CD14-positive monocyte (primary cell): Measurements from ENCODE around the gene KIAA1755. TPM values are rescaled to one million over a fixed set of nuclear protein-coding genes. Genes with fewer than 3 reads are reported as not detected.

Source experiments
- DNase-seq, 3 donors: peaks; one replicate each; pipeline ENCODE4 v3.0.0-alpha.2; 2011 to 2022
- H2AFZ ChIP-seq: 2 replicates; pipeline ENCODE4 v1.6.0; 2012; ENCODE audit warnings: mild to moderate bottlenecking, low read depth, low read length, inconsistent platforms; ENCODE audit not compliant: insufficient read depth, poor library complexity, severe bottlenecking
- H3K27ac ChIP-seq, 2 donors: 1 replicate in 1 of 2; 2 replicates in 1 of 2; pipeline ENCODE4 v1.5.1; 2012 to 2013; ENCODE audit warnings: low read length in 2 of 2, control low read depth in 1 of 2, inconsistent platforms in 1 of 2, low read depth in 1 of 2, mild to moderate bottlenecking in 1 of 2
- H3K27me3 ChIP-seq, 2 donors: one replicate each; pipeline versions ENCODE4 v1.6.0 to v1.6.1; 2011 to 2013; ENCODE audit warnings: low read length in 2 of 2; ENCODE audit not compliant: control insufficient read depth in 2 of 2, insufficient read depth in 2 of 2
- H3K36me3 ChIP-seq, 2 donors: replicated peaks in 1 of 2; 1 replicate in 1 of 2; 2 replicates in 1 of 2; pipeline versions ENCODE4 v1.5.1 to v1.6.1; 2012 to 2013; ENCODE audit warnings: low read length in 2 of 2, control low read depth in 1 of 2, inconsistent platforms in 1 of 2, mild to moderate bottlenecking in 1 of 2; ENCODE audit not compliant: insufficient read depth in 2 of 2, control insufficient read depth in 1 of 2
- H3K4me1 ChIP-seq, 2 donors: 1 replicate in 1 of 2; 2 replicates in 1 of 2; pipeline versions ENCODE4 v1.5.1 to v1.6.1; 2012 to 2013; ENCODE audit warnings: low read length in 2 of 2, control low read depth in 1 of 2, inconsistent platforms in 1 of 2, mild to moderate bottlenecking in 1 of 2, moderate library complexity in 1 of 2; ENCODE audit not compliant: insufficient read depth in 2 of 2, control insufficient read depth in 1 of 2
- H3K4me2 ChIP-seq: replicated peaks from 2 replicates; pipeline ENCODE3; 2012; ENCODE audit warnings: low read length, moderate library complexity, mild to moderate bottlenecking; ENCODE audit not compliant: poor library complexity, severe bottlenecking; ENCODE audit errors: extremely low read depth
- H3K4me3 ChIP-seq, 3 experiments: fragments of 200-600 bp in 1 of 3; sonication (generic) in 1 of 3; replicated peaks in 1 of 3; 1 replicate in 2 of 3; 2 replicates in 1 of 3; pipeline ENCODE4 v1.5.1; 2011 to 2013; ENCODE audit warnings: low read length in 3 of 3, mild to moderate bottlenecking in 3 of 3, control low read depth in 2 of 3, low read depth in 2 of 3, inconsistent platforms in 1 of 3, moderate library complexity in 1 of 3
- H3K79me2 ChIP-seq: 2 replicates; pipeline ENCODE4 v1.6.0; 2012; ENCODE audit warnings: mild to moderate bottlenecking, control low read depth, inconsistent platforms, low read length, moderate library complexity; ENCODE audit not compliant: insufficient read depth
- H3K9ac ChIP-seq: 2 replicates; pipeline ENCODE4 v1.6.0; 2017; ENCODE audit warnings: low read length, mild to moderate bottlenecking; ENCODE audit not compliant: insufficient read depth, poor library complexity, severe bottlenecking
- H3K9me3 ChIP-seq, 2 donors: replicated peaks in 1 of 2; 1 replicate in 1 of 2; 2 replicates in 1 of 2; pipeline versions ENCODE4 v1.5.1 to v1.6.1; 2012 to 2013; ENCODE audit warnings: low read length in 2 of 2, control low read depth in 1 of 2; ENCODE audit not compliant: control insufficient read depth in 1 of 2, insufficient read depth in 1 of 2
- H4K20me1 ChIP-seq: 2 replicates; pipeline ENCODE4 v1.6.0; 2012; ENCODE audit warnings: mild to moderate bottlenecking, low read length, control low read depth, moderate library complexity; ENCODE audit not compliant: insufficient read depth
- H3K27ac Mint-ChIP-seq, 7 donors: one replicate each; pipeline ENCODE4 v1.8.0; 2020; ENCODE audit warnings: mild to moderate bottlenecking in 7 of 7, mixed read lengths in 7 of 7, moderate library complexity in 6 of 7, inconsistent platforms in 2 of 7
- H3K27me3 Mint-ChIP-seq, 3 donors: one replicate each; pipeline ENCODE4 v1.8.0; 2021 to 2022; ENCODE audit warnings: low read depth in 3 of 3, mild to moderate bottlenecking in 3 of 3, mixed read lengths in 3 of 3, moderate library complexity in 3 of 3, inconsistent platforms in 1 of 3
- H3K36me3 Mint-ChIP-seq, 2 donors: one replicate each; pipeline ENCODE4 v1.8.0; 2020; ENCODE audit warnings: mixed read lengths in 2 of 2, inconsistent platforms in 1 of 2, mild to moderate bottlenecking in 1 of 2
- H3K4me1 Mint-ChIP-seq: one replicate; pipeline ENCODE4 v1.8.0; 2020; ENCODE audit warnings: mild to moderate bottlenecking, mixed read lengths
- H3K4me3 Mint-ChIP-seq, 2 donors: one replicate each; pipeline ENCODE4 v1.8.0; 2020; ENCODE audit warnings: mild to moderate bottlenecking in 2 of 2, mixed read lengths in 2 of 2, moderate library complexity in 1 of 2
- H3K9me3 Mint-ChIP-seq, 7 donors: one replicate each; pipeline ENCODE4 v1.8.0; 2020 to 2022; ENCODE audit warnings: mixed read lengths in 7 of 7, mild to moderate bottlenecking in 6 of 7, moderate library complexity in 6 of 7, inconsistent platforms in 2 of 7
- CTCF ChIP-seq: fragments of 200-600 bp; IDR thresholded peaks from one replicate; pipeline ENCODE4 v1.8.0; 2022; ENCODE audit warnings: antibody characterized with exemption, mild to moderate bottlenecking
- WGBS: methylation state at CpG from one replicate; pipeline ENCODE4 v1.1.5; 2013; ENCODE audit warnings: missing lambda C conversion rate; ENCODE audit not compliant: insufficient coverage; 5-methylcytosine and 5-hydroxymethylcytosine counted together
- intact Hi-C, 2 donors: fragments of 100-400 bp; cut with micrococcal nuclease; formaldehyde crosslinking; loops; one replicate each; pipeline versions ENCODE4 v1.15.0 to v1.15.1; 2023
- polyA plus RNA-seq, 3 donors: library from polyadenylated mRNA; depleted of rRNA in 1 of 3; unstranded in 2 of 3; stranded (reverse) in 1 of 3; fragments of 300-500 nt in 2 of 3; fragments of >200 nt in 1 of 3; fragmentation: Illumina TruSeq in 2 of 3; gene quantifications; 1 replicate in 2 of 3; 2 replicates in 1 of 3; pipeline ENCODE4 v1.2.3, GENCODE V29; 2012 to 2021

KIAA1755 gene
- polyA plus RNA-seq, 3 donors = not detected

GRCh38 chr20:38227420-38228360 is 32.8 kb downstream of the KIAA1755 start:
- Mint-ChIP-seq H3K9me3 (peaks cover 0 to 4% (median 0%) of the 10 kb centered on the region in 7 donors), H3K4me3 (no peak overlapping the region), H3K36me3 (peaks cover 0 to 2% of the 10 kb centered on the region in 2 donors), H3K4me1 (peaks cover 33% of the 10 kb centered on the region), H3K27ac (peak overlapping the region in 1 of 7 donors; percentile 61), H3K27me3 (peaks cover 3 to 17% (median 11%) of the 10 kb centered on the region in 3 donors)
- Histone ChIP-seq H2AFZ (no peak overlapping the region), H3K36me3 (no peaks in the 10 kb centered on the region), H3K4me2 (no peak overlapping the region), H3K27me3 (no peaks in the 10 kb centered on the region), H3K9ac (no peak overlapping the region), H3K4me3 (no peak overlapping the region), H3K4me1 (peaks cover 28 to 29% of the 10 kb centered on the region in 2 donors), H4K20me1 (no peaks in the 10 kb centered on the region), H3K9me3 (no peaks in the 10 kb centered on the region), H3K79me2 (no peaks in the 10 kb centered on the region), H3K27ac (no peak overlapping the region)
- intact Hi-C loops = loop anchor here in 1 of 2 donors (5.0 kb wide), 1 partner anchor 80 kb away; no protein-coding TSS in a partner anchor
- DNase-seq = no peak
- WGBS = 98% methylated on average over 9 of the region's 11 CpGs
- no peak for TF ChIP-seq CTCF

GRCh38 chr20:38226553-38226952 is 34.0 kb downstream of the KIAA1755 start:
- Mint-ChIP-seq H3K4me1 (peaks cover 32% of the 10 kb centered on the region), H3K4me3 (no peak overlapping the region), H3K27me3 (peaks cover 5 to 17% (median 5%) of the 10 kb centered on the region in 3 donors), H3K27ac (peak overlapping the region in 1 of 7 donors; percentile 36), H3K9me3 (peaks cover 0 to 6% (median 0%) of the 10 kb centered on the region in 7 donors), H3K36me3 (peaks cover 0 to 2% of the 10 kb centered on the region in 2 donors)
- WGBS = 72% methylated on average over 5 of the region's 6 CpGs
- Histone ChIP-seq H4K20me1 (no peaks in the 10 kb centered on the region), H3K4me3 (no peak overlapping the region), H3K9ac (no peak overlapping the region), H3K36me3 (no peaks in the 10 kb centered on the region), H3K4me1 (peaks cover 24% of the 10 kb centered on the region in 2 donors), H3K9me3 (no peaks in the 10 kb centered on the region), H2AFZ (no peak overlapping the region), H3K79me2 (no peaks in the 10 kb centered on the region), H3K4me2 (no peak overlapping the region), H3K27ac (no peak overlapping the region), H3K27me3 (no peaks in the 10 kb centered on the region)
- intact Hi-C loops = loop anchor here in 1 of 2 donors (5.0 kb wide), 1 partner anchor 81 kb away; no protein-coding TSS in a partner anchor
- no peak for DNase-seq
- TF ChIP-seq CTCF = no peak
